Fibroblast of lung (primary cell): ENCODE data around the gene GNB3.
"Not testable (repeated sequence)": the region's sequence is repeated elsewhere in the genome, so short reads cannot be mapped to it uniquely, and the experiment has no call there.

Experiments
- CTCF ChIP-seq, 2 donors: IDR thresholded peaks in 1 of 2; conservative IDR thresholded peaks in 1 of 2; 1 replicate in 1 of 2; 2 replicates in 1 of 2; pipeline ENCODE4 v1.5.1; 2011 to 2012; ENCODE audit warnings: low read length in 2 of 2, control low read depth in 1 of 2, inconsistent platforms in 1 of 2, low read depth in 1 of 2, mild to moderate bottlenecking in 1 of 2
- EZH2 ChIP-seq: IDR thresholded peaks from 2 replicates; pipeline ENCODE4 v1.5.1; 2012; ENCODE audit warnings: low read length, control low read depth, mild to moderate bottlenecking; ENCODE audit errors: missing control alignments

- not testable (repeated sequence) for TF ChIP-seq CTCF (conservative IDR thresholded peaks at IDR 0.05 in 1 of 2, IDR thresholded peaks at IDR 0.05 in 1 of 2; ENCODE audit: low read depth in 1 of 2, low read length in 2 of 2); EZH2
Measured at GRCh38 chr12:6865307-6865706, 24.6 kb downstream of the GNB3 start.
